Stromal cell of bone marrow (primary cell): ENCODE results near the gene NOPCHAP1.
"Not testable (repeated sequence)": the region's sequence is repeated elsewhere in the genome, so short reads cannot be mapped to it uniquely, and the experiment has no call there.

ENCODE experiments used
- DNase-seq: peaks from one replicate; pipeline ENCODE4 v3.0.0-alpha.2; 2012; ENCODE audit warnings: low read depth

Gene NOPCHAP1

DNA sequence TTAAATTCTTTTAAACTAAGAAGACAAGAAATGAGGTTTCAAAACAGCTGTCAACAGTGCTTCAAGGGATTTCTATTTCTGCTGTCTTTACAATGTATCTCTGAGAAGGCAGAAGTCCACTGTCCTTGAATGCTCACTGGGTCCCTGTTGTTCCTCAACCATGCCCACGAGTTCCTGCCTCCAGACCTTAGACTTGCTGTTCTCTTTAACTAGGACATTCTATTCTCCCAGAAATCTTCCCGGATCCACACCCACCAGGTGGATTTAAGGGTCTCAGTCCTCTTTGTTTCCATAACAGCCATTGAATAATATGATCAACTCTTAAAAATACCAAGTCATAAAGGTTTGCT is 21.3 kb upstream of the NOPCHAP1 start:
- DNase-seq = no peak

- DNase-seq = no peak
Observed at GRCh38 chr12:104966677-104967076, 19.4 kb upstream of the NOPCHAP1 start.

DNA sequence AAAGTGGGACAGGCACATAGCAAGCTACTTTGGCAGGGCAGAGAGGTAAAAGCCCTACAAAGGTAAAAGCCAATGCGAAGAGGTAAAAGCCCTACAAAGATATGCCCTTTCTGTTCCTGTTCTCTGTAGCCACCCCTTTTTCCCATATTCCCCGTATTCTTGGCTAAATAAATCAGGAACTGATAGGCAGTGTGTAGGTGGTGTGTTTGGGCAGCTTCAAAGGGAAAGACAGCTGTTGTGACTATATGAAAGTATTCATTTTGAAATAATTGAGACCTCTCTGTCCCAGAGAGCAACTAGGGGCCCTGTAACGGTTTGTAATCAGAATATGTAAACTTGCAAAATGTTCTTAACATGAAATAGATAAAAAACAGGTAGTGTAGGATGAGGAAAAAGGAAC is 16.8 kb upstream of the NOPCHAP1 start:
- no peak for DNase-seq

GRCh38 chr12:104971306-104971705 is 14.8 kb upstream of the NOPCHAP1 start:
- no peak for DNase-seq

DNA sequence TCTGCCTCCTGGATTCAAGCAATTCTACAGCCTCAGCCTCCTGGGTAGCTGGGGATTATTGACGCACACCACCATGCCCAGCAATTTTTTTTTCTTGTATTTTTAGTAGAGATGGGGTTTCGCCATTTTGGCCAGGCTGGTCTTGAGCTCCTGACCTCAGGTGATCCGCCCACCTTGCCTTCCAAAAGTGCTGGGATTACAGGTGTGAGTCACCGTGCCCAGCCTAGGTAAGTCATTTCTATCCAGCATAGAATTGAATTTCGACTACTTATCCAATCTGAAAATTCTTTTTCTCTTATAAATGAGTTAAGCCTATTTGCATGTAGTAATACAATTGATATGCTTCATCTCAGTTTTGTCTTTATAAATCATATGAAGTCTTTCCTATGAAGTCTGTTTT is 12.9 kb upstream of the NOPCHAP1 start:
- no peak for DNase-seq

- DNase-seq = no peak
Observed at GRCh38 chr12:104974626-104975290, 11.4 kb upstream of the NOPCHAP1 start.

DNA sequence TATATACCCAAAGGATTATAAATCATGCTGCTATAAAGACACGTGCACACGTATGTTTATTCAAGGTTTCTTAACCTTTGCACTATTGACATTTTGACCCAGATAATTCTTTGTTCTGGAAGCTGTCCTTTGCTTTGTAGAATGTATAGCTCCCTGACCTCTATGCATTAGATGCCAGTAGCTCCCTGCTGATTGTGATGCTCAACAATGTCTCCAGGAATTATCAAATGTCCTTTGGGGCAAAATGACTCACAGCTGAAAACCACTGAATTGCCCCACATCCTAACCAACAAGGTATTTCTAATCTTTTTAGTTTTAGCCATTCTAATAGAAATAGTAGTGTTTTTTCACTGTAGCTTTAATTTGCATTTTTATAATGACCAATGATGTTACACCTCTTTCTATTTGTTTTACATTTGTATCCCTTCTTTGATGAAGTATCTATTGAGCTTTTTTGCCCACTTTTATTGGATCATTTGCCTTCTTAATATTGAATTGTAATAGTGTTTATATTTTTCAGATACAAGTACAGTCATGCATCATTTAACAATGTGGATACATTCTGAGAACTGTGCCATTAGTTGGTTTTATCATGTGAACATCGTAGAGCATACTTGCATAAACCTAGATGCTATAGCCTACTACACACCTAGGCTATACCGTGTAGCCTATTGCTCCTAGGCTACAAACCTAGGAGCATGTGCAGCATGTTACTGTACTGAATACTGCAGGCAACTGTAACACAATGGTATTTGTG is 10.4 kb upstream of the NOPCHAP1 start:
- DNase-seq = peak; percentile 44

GRCh38 chr12:104976703-104977102 is 9.4 kb upstream of the NOPCHAP1 start:
- no peak for DNase-seq

- DNase-seq = not testable (repeated sequence)
Observed at GRCh38 chr12:104977688-104978087, 8.4 kb upstream of the NOPCHAP1 start.

GRCh38 chr12:104985206-104985605 is 910 bp upstream of the NOPCHAP1 start:
- no peak for DNase-seq

GRCh38 chr12:104990950-104991349 is 4.8 kb downstream of the NOPCHAP1 start:
- no peak for DNase-seq

- DNase-seq = no peak
Observed at GRCh38 chr12:104991565-104992128, 5.5 kb downstream of the NOPCHAP1 start.

- DNase-seq = no peak
Observed at GRCh38 chr12:104994336-104994735, 8.2 kb downstream of the NOPCHAP1 start.

- DNase-seq = no peak
Observed at GRCh38 chr12:104997541-104997940, 11.4 kb downstream of the NOPCHAP1 start.

- DNase-seq = no peak
Observed at GRCh38 chr12:104998423-104999346, 12.6 kb downstream of the NOPCHAP1 start.

DNA sequence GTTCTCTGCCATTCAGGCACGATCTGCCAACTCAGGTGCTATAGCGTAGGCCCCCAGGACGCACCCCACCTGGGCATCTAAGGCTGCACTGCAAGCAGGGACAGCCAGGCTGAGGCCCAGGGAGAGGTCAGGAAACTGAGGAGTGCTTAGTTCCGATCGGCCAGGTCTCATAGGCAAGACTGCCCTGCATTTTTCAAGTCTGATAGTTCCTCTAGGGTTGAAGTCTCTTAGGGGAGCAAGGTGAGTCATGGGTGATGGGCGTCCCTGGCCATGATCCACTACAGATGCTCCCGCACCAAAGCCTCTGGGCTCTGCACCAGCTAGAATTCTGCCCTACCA is 13.2 kb downstream of the NOPCHAP1 start:
- no peak for DNase-seq

- DNase-seq = no peak
Observed at GRCh38 chr12:105001476-105001875, 15.4 kb downstream of the NOPCHAP1 start.

DNA sequence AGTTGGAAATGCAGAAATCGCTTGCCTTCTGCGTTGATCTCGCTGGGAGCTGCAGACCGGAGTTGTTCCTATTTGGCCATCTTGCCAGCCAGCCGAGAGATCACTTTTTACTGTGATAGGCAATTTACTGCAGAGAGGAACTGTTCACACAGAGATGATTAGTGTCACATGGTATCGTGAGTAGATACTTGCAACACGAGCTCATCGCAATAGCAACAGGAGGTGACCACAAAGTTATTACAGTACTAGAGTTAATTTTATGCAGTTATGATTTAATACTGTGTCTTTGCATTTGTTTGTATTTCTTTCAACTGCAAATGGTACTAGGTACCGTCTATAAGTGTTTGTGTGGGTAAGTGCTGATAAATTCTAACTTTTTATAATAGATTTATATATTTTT is 27.8 kb downstream of the NOPCHAP1 start:
- no peak for DNase-seq

GRCh38 chr12:105014603-105015002 is 28.5 kb downstream of the NOPCHAP1 start:
- DNase-seq = no peak

DNA sequence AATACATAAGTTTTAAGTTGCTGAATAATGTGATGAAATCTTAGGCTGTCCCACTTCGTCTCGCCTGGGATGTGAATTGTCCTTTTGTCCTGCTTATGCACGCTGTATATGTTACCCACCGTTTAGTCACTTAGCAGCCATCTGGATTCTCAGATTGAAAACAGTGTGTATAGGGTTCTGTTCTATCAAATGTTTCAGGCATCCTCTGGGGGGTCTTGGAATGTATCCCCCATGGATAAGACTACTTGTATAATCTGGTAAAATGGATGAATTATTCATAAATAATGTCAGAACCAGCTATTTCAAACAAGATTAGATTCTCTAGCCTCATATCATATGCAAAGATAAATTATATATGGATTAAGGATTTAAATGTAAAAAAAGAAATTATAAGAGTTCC is 29.4 kb downstream of the NOPCHAP1 start:
- DNase-seq = no peak

DNA sequence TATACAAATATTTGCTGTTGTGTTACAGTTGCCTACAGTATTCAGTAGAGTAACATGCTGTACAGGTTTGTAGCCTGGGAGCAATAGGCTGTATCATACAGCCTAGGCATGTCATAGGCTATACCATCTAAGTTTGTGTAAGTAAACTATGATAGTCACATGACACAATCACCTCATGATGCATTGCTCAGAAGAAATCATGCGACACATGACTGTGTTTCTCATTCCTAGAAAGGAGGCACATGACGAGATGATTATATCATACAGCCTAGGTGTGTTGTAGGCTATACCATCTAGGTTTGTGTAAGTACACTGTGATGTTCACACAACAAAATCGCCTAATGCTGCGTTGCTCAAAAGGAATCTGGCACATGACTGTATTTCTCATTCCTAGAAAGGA is 31.9 kb downstream of the NOPCHAP1 start:
- no peak for DNase-seq

GRCh38 chr12:105018776-105019175 is 32.7 kb downstream of the NOPCHAP1 start:
- no peak for DNase-seq
